Osteoblast (primary cell): Measurements from ENCODE around the gene SPINK4. TPM values are rescaled to one million over a fixed set of nuclear protein-coding genes. Genes with fewer than 3 reads are reported as not detected.

Experiments
- DNase-seq: peaks from one replicate; pipeline ENCODE4 v3.0.0; 2011; ENCODE audit warnings: low spot score, mixed read lengths; ENCODE audit not compliant: insufficient read length; ENCODE audit errors: missing footprints
- H2AFZ ChIP-seq: 2 replicates; pipeline ENCODE4 v1.6.0; 2011; ENCODE audit warnings: mild to moderate bottlenecking, low read length
- H3K27ac ChIP-seq: 2 replicates; pipeline ENCODE4 v1.5.1; 2011; ENCODE audit warnings: mild to moderate bottlenecking, low read depth, low read length, moderate library complexity
- H3K27me3 ChIP-seq: 2 replicates; pipeline ENCODE4 v1.6.0; 2012; ENCODE audit warnings: mild to moderate bottlenecking, control low read depth, inconsistent platforms, low read length, moderate library complexity; ENCODE audit not compliant: insufficient read depth
- H3K36me3 ChIP-seq: 2 replicates; pipeline ENCODE4 v1.5.1; 2011; ENCODE audit warnings: mild to moderate bottlenecking, low read length, control low read depth, moderate library complexity; ENCODE audit not compliant: insufficient read depth
- H3K4me1 ChIP-seq: 2 replicates; pipeline ENCODE4 v1.5.1; 2011; ENCODE audit warnings: mild to moderate bottlenecking, low read length, control low read depth, moderate library complexity; ENCODE audit not compliant: insufficient read depth
- H3K4me2 ChIP-seq: 2 replicates; pipeline ENCODE4 v1.6.0; 2011; ENCODE audit warnings: mild to moderate bottlenecking, low read length; ENCODE audit not compliant: insufficient read depth
- H3K4me3 ChIP-seq: fragments of 200-600 bp; sonication (generic); 3 replicates; pipeline ENCODE4 v1.5.1; 2012; ENCODE audit warnings: mild to moderate bottlenecking, low read length, inconsistent platforms; ENCODE audit not compliant: insufficient read depth
- H3K79me2 ChIP-seq: 2 replicates; pipeline ENCODE4 v1.6.0; 2012; ENCODE audit warnings: mild to moderate bottlenecking, low read length, control low read depth, inconsistent platforms; ENCODE audit not compliant: insufficient read depth
- H3K9me3 ChIP-seq: 2 replicates; pipeline ENCODE4 v1.5.1; 2011; ENCODE audit warnings: low read depth, low read length, control low read depth
- H4K20me1 ChIP-seq: 2 replicates; pipeline ENCODE4 v1.6.0; 2012; ENCODE audit warnings: mild to moderate bottlenecking, low read length, control low read depth; ENCODE audit not compliant: insufficient read depth
- CTCF ChIP-seq: IDR thresholded peaks from 2 replicates; pipeline ENCODE4 v1.5.1; 2011; ENCODE audit warnings: mild to moderate bottlenecking, low read depth, low read length, moderate library complexity; ENCODE audit errors: extremely low read depth
- total RNA-seq: library from RNA; depleted of rRNA; stranded (reverse); fragments of >200 nt; gene quantifications from 2 replicates; pipeline ENCODE4 v1.2.3, GENCODE V29; 2012

SPINK4 gene
- total RNA-seq, 1 donor: not detected

- no peaks in the 10 kb centered on the region for H4K20me1 ChIP-seq
- no peak overlapping the region for H2AFZ ChIP-seq
- H3K4me3 ChIP-seq: no peak overlapping the region
- H3K27me3 ChIP-seq: no peaks in the 10 kb centered on the region
- no peak overlapping the region for H3K4me2 ChIP-seq
- no peak for TF ChIP-seq CTCF
- H3K36me3 ChIP-seq: no peaks in the 10 kb centered on the region
- peaks cover 4% of the 10 kb centered on the region for H3K4me1 ChIP-seq
- peak; percentile 59 for DNase-seq
- no peaks in the 10 kb centered on the region for H3K9me3 ChIP-seq
- no peaks in the 10 kb centered on the region for H3K79me2 ChIP-seq
- no peak overlapping the region for H3K27ac ChIP-seq
These were observed 1.3 kb downstream of the SPINK4 start for GRCh38 chr9:33241298-33241697.

- Histone ChIP-seq H3K79me2 (no peaks in the 10 kb centered on the region), H2AFZ (no peak overlapping the region), H3K36me3 (no peaks in the 10 kb centered on the region), H3K4me1 (peaks cover 4% of the 10 kb centered on the region), H4K20me1 (no peaks in the 10 kb centered on the region), H3K4me3 (no peak overlapping the region), H3K9me3 (no peaks in the 10 kb centered on the region), H3K27ac (no peak overlapping the region), H3K27me3 (no peaks in the 10 kb centered on the region), H3K4me2 (no peak overlapping the region)
- DNase-seq: no peak
- no peak for TF ChIP-seq CTCF
These were observed 2.7 kb downstream of the SPINK4 start for GRCh38 chr9:33242609-33243134.

GRCh38 chr9:33244137-33244784 is 4.3 kb downstream of the SPINK4 start:
- Histone ChIP-seq H3K4me2 (no peak overlapping the region), H3K79me2 (no peaks in the 10 kb centered on the region), H3K9me3 (no peaks in the 10 kb centered on the region), H3K27ac (no peak overlapping the region), H3K4me3 (no peak overlapping the region), H3K36me3 (no peaks in the 10 kb centered on the region), H2AFZ (no peak overlapping the region), H4K20me1 (no peaks in the 10 kb centered on the region), H3K4me1 (peaks cover 4% of the 10 kb centered on the region), H3K27me3 (no peaks in the 10 kb centered on the region)
- no peak for TF ChIP-seq CTCF
- no peak for DNase-seq

- Histone ChIP-seq H3K4me2 (no peak overlapping the region), H2AFZ (no peak overlapping the region), H3K4me3 (no peak overlapping the region), H3K4me1 (peaks cover 2% of the 10 kb centered on the region), H3K9me3 (no peaks in the 10 kb centered on the region), H3K36me3 (no peaks in the 10 kb centered on the region), H3K27me3 (no peaks in the 10 kb centered on the region), H3K79me2 (no peaks in the 10 kb centered on the region), H4K20me1 (no peaks in the 10 kb centered on the region), H3K27ac (no peak overlapping the region)
- TF ChIP-seq CTCF: no peak
- no peak for DNase-seq
These were observed 5.4 kb downstream of the SPINK4 start for GRCh38 chr9:33245341-33245740.
